ENCODE data around the gene MYOF. TPM values are rescaled to one million over a fixed set of nuclear protein-coding genes. Genes with fewer than 3 reads are reported as not detected.
A peak's percentile ranks its signal among the peaks of the same experiment; 100 is the strongest.

The MYOF gene
- total RNA-seq, 4 donors from 2014 or later = 39.6 to 70.4 (median 59.2) TPM

- no peak for TF ChIP-seq POLR2A (IDR thresholded peaks at IDR 0.05)
- no peak for TF ChIP-seq EP300 (IDR thresholded peaks at IDR 0.05)
- TF ChIP-seq CTCF (IDR thresholded peaks at IDR 0.05) = no peak
- no peaks in the 10 kb centered on the region for H3K27me3 ChIP-seq
- H3K4me1 ChIP-seq = peaks cover 0 to 21% (median 1%) of the 10 kb centered on the region in 4 donors
- WGBS, 2 donors = 75 to 83% methylated on average over 4 of the region's 4 CpGs
- peak overlapping the region in 3 of 4 donors; percentile 19 to 79 (median 77) for H3K27ac ChIP-seq
- H3K36me3 ChIP-seq = no peaks in the 10 kb centered on the region
- no peak overlapping the region for H3K4me3 ChIP-seq
- no peak for DNase-seq (ENCODE audit: low spot score in 2 of 2)
- H3K9me3 ChIP-seq = no peaks in the 10 kb centered on the region
Observed at GRCh38 chr10:93514521-93514920, 32.4 kb upstream of the MYOF start.

DNA sequence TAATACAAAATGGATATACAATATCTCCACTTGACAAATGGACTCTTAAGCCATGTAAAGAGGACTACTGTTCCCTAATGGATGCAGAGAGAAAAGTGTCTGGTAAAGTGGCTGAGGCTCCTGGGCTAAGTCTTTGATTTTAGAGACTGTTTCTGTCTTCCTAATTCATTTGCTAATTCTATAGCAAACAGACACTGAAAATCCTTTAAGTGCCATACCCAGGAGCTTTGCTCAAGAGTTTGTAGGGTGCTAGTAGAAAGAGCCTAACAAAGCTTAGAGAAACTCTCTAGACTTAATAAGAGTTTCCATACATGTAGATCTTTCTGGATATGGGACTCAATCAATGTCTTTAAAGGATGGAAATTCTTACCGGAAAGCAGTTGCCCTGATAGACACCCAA, 31.0 kb upstream of the MYOF start:
- Histone ChIP-seq H3K4me3 (no peak overlapping the region), H3K36me3 (no peaks in the 10 kb centered on the region), H3K27ac (no peak overlapping the region), H3K27me3 (no peaks in the 10 kb centered on the region), H3K4me1 (peaks cover 0 to 21% (median 1%) of the 10 kb centered on the region in 4 donors), H3K9me3 (no peaks in the 10 kb centered on the region)
- DNase-seq (ENCODE audit: low spot score in 2 of 2) = no peak
- TF ChIP-seq CTCF (IDR thresholded peaks at IDR 0.05) (no peak), EP300 (IDR thresholded peaks at IDR 0.05) (no peak), POLR2A (IDR thresholded peaks at IDR 0.05) (no peak)
- 67 to 90% methylated on average over 1 of the region's 1 CpG for WGBS, 2 donors

GRCh38 chr10:93512565-93512964, 30.4 kb upstream of the MYOF start:
- Histone ChIP-seq H3K4me1 (peaks cover 0 to 21% (median 1%) of the 10 kb centered on the region in 4 donors), H3K9me3 (no peaks in the 10 kb centered on the region), H3K36me3 (no peaks in the 10 kb centered on the region), H3K27ac (no peak overlapping the region), H3K4me3 (no peak overlapping the region), H3K27me3 (no peaks in the 10 kb centered on the region)
- DNase-seq (ENCODE audit: low spot score in 2 of 2) = no peak
- 91% methylated on average over 1 of the region's 1 CpG for WGBS, 2 donors
- TF ChIP-seq CTCF (IDR thresholded peaks at IDR 0.05) = no peak

DNA sequence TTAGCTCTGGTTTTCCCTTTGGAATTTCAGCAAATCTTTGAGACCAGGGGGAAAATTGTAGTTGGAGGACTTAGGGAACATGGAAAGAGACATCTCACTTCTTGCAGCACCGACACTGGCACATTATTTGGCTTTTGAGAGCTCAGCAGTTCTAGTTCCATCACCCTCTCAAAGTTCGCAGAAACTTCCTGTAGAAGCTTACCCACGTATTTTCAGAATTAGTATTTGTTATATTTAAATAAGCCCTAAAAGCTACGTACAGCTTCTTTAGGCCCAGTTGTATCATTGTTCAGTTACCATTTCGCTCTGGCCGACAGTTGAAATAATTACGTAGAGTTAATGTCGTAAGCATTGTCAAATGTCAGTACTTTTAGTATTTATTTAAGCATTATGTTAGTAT, 27.7 kb upstream of the MYOF start:
- H3K27me3 ChIP-seq = no peaks in the 10 kb centered on the region
- TF ChIP-seq EP300 (IDR thresholded peaks at IDR 0.05) (no peak), CTCF (IDR thresholded peaks at IDR 0.05) (no peak), POLR2A (IDR thresholded peaks at IDR 0.05) (no peak)
- no peak overlapping the region for H3K27ac ChIP-seq
- 91 to 95% methylated on average over 8 of the region's 8 CpGs for WGBS, 2 donors
- H3K4me3 ChIP-seq = no peak overlapping the region
- H3K36me3 ChIP-seq = no peaks in the 10 kb centered on the region
- H3K4me1 ChIP-seq = peaks cover 0 to 3% (median under 1%) of the 10 kb centered on the region in 4 donors
- DNase-seq (ENCODE audit: low spot score in 2 of 2) = no peak
- H3K9me3 ChIP-seq = no peaks in the 10 kb centered on the region

GRCh38 chr10:93505075-93505474, 22.9 kb upstream of the MYOF start:
- no peak for DNase-seq (ENCODE audit: low spot score in 2 of 2)
- H3K36me3 ChIP-seq = no peaks in the 10 kb centered on the region
- no peak overlapping the region for H3K4me3 ChIP-seq
- no peak overlapping the region for H3K27ac ChIP-seq
- TF ChIP-seq CTCF (IDR thresholded peaks at IDR 0.05) (no peak), EP300 (IDR thresholded peaks at IDR 0.05) (no peak), POLR2A (IDR thresholded peaks at IDR 0.05) (no peak)
- H3K4me1 ChIP-seq = no peaks in the 10 kb centered on the region
- 97 to 98% methylated on average over 2 of the region's 2 CpGs for WGBS, 2 donors
- H3K9me3 ChIP-seq = no peaks in the 10 kb centered on the region
- H3K27me3 ChIP-seq = no peaks in the 10 kb centered on the region
